ENCODE results near the gene HSD17B1. TPM values are rescaled to one million over a fixed set of nuclear protein-coding genes. Genes with fewer than 3 reads are reported as not detected.

The HSD17B1 gene
- total and polyA plus RNA-seq, 2 of the 13 experiments (the other 11 are each of a cell fraction or from before 2014, with no cell fraction given) = 0.54 to 0.93 TPM

GRCh38 chr17:42541041-42541833 is 11.5 kb upstream of the HSD17B1 start (continued):
- TF ChIP-seq NKX3-1 (CRISPR knock-in tag; IDR thresholded peaks at IDR 0.05) (peak; percentile 56; the same call in 1 of the 2 replicates), PPARG (CRISPR knock-in tag; conservative IDR thresholded peaks at IDR 0.05) (peak; percentile 97), MED13 (CRISPR knock-in tag; IDR thresholded peaks at IDR 0.05) (no peak), ZFP36L1 (CRISPR knock-in tag; IDR thresholded peaks at IDR 0.05) (peak; percentile 99), ZNF232 (CRISPR knock-in tag; IDR thresholded peaks at IDR 0.05; ENCODE audit: borderline replicate concordance) (peak; percentile 78; the same call in 1 of the 2 replicates), JUN (CRISPR knock-in tag; IDR thresholded peaks at IDR 0.05) (peak; percentile 91), ZHX1 (CRISPR knock-in tag; IDR thresholded peaks at IDR 0.05; ENCODE audit: low read depth) (peak; percentile 86), ARID3A (IDR thresholded peaks at IDR 0.05; ENCODE audit: low read depth, low read length) (0 out of 2 replicates have a peak, but pooled peaks have one; percentile 15), RXRA (CRISPR knock-in tag; IDR thresholded peaks at IDR 0.05) (peak; percentile 90), EP300 (IDR thresholded peaks at IDR 0.05; ENCODE audit: low read depth in 2 of 2, low read length in 2 of 2) (peak; percentile 26 to 76; a peak in 2 of 4 replicates), EP300 (CRISPR knock-in tag; IDR thresholded peaks at IDR 0.05; ENCODE audit: borderline replicate concordance) (peak; percentile 79), ARNTL (CRISPR knock-in tag; IDR thresholded peaks at IDR 0.05) (peak; percentile 87), KIAA2018 (CRISPR knock-in tag; IDR thresholded peaks at IDR 0.05; ENCODE audit: borderline replicate concordance) (no peak), ZMAT5 (CRISPR knock-in tag; IDR thresholded peaks at IDR 0.05; ENCODE audit: borderline replicate concordance, low read depth) (no peak), KLF12 (CRISPR knock-in tag; IDR thresholded peaks at IDR 0.05; ENCODE audit: borderline replicate concordance) (no peak), RARG (CRISPR knock-in tag; IDR thresholded peaks at IDR 0.05; ENCODE audit: low read depth) (no peak)
